Astrocyte (in vitro differentiated cells and primary cell): ENCODE results near the gene ZMIZ1. TPM values are rescaled to one million over a fixed set of nuclear protein-coding genes. Genes with fewer than 3 reads are reported as not detected.

Experiments
- DNase-seq: peaks from one replicate; pipeline ENCODE4 v3.0.0-alpha.2; 2010; ENCODE audit warnings: low read depth
- FAIRE-seq: peaks from 2 replicates; lab custom pipeline; 2011; peaks lifted over from hg19 to GRCh38; lab: Jason Lieb, UNC
- H2AFZ ChIP-seq: 2 replicates; pipeline ENCODE4 v1.6.0; 2012; ENCODE audit warnings: low read depth, low read length, inconsistent platforms
- H3K27ac ChIP-seq: 2 replicates; pipeline ENCODE4 v1.5.1; 2011; ENCODE audit warnings: low read depth, low read length, inconsistent platforms
- H3K27me3 ChIP-seq: 2 replicates; pipeline ENCODE4 v1.6.0; 2011; ENCODE audit warnings: low read length, inconsistent platforms; ENCODE audit not compliant: insufficient read depth
- H3K36me3 ChIP-seq: 2 replicates; pipeline ENCODE4 v1.5.1; 2011; ENCODE audit warnings: low read length, inconsistent platforms; ENCODE audit not compliant: insufficient read depth
- H3K4me1 ChIP-seq: 2 replicates; pipeline ENCODE4 v1.5.1; 2011; ENCODE audit warnings: low read length, inconsistent platforms; ENCODE audit not compliant: insufficient read depth
- H3K4me2 ChIP-seq: 2 replicates; pipeline ENCODE4 v1.6.0; 2012; ENCODE audit warnings: low read length, inconsistent platforms
- H3K4me3 ChIP-seq: 2 replicates; pipeline ENCODE4 v1.5.1; 2011; ENCODE audit warnings: low read depth, mild to moderate bottlenecking, low read length, inconsistent platforms; ENCODE audit not compliant: insufficient read depth
- H3K79me2 ChIP-seq: 2 replicates; pipeline ENCODE4 v1.6.0; 2012; ENCODE audit warnings: mild to moderate bottlenecking, low read length, inconsistent platforms; ENCODE audit not compliant: insufficient read depth
- H3K9ac ChIP-seq: 2 replicates; pipeline ENCODE4 v1.6.0; 2012; ENCODE audit warnings: mild to moderate bottlenecking, low read length, inconsistent platforms
- H3K9me3 ChIP-seq: 2 replicates; pipeline ENCODE4 v1.5.1; 2012; ENCODE audit warnings: low read depth, mild to moderate bottlenecking, low read length, inconsistent platforms; ENCODE audit not compliant: insufficient read depth
- H4K20me1 ChIP-seq: 2 replicates; pipeline ENCODE4 v1.6.0; 2012; ENCODE audit warnings: low read length, inconsistent platforms; ENCODE audit not compliant: insufficient read depth
- H3K27ac Mint-ChIP-seq: one replicate; pipeline ENCODE4 v1.8.0; 2021; ENCODE audit warnings: mild to moderate bottlenecking, mixed read lengths; ENCODE audit not compliant: unreplicated experiment
- H3K27me3 Mint-ChIP-seq: one replicate; pipeline ENCODE4 v1.8.0; 2021; ENCODE audit warnings: low read depth, mixed read lengths; ENCODE audit not compliant: unreplicated experiment
- H3K36me3 Mint-ChIP-seq: one replicate; pipeline ENCODE4 v1.8.0; 2021; ENCODE audit warnings: low read depth, mixed read lengths; ENCODE audit not compliant: unreplicated experiment
- H3K4me1 Mint-ChIP-seq: one replicate; pipeline ENCODE4 v1.8.0; 2021; ENCODE audit warnings: low read depth, mixed read lengths; ENCODE audit not compliant: unreplicated experiment
- H3K4me3 Mint-ChIP-seq: one replicate; pipeline ENCODE4 v1.8.0; 2021; ENCODE audit warnings: mild to moderate bottlenecking, moderate library complexity, mixed read lengths; ENCODE audit not compliant: unreplicated experiment
- H3K9me3 Mint-ChIP-seq: one replicate; pipeline ENCODE4 v1.8.0; 2021; ENCODE audit warnings: mild to moderate bottlenecking, mixed read lengths; ENCODE audit not compliant: unreplicated experiment
- EZH2 ChIP-seq: IDR thresholded peaks from 2 replicates; pipeline ENCODE4 v1.6.1; 2012; ENCODE audit warnings: mild to moderate bottlenecking, low read length, inconsistent platforms; ENCODE audit not compliant: insufficient read depth
- total RNA-seq: library from RNA; stranded (reverse); gene quantifications from 2 replicates; pipeline ENCODE4 v1.2.1, GENCODE V29; 2021
- TF ChIP-seq, protein P1 (sequence below): IDR thresholded peaks from 2 replicates; pipeline ENCODE4 v1.5.1; 2011; ENCODE audit warnings: low read depth, mild to moderate bottlenecking, inconsistent platforms, low read length, moderate library complexity; ENCODE audit not compliant: insufficient read depth

ZMIZ1 gene
- total RNA-seq, 1 donor from 2014 or later: 45.5 TPM

- FAIRE-seq (no peak), DNase-seq (no peak)
- H3K79me2 ChIP-seq: peaks cover 80% of the 10 kb centered on the region
- peaks cover 26% of the 10 kb centered on the region for H3K36me3 Mint-ChIP-seq
- H3K4me1 ChIP-seq: peaks cover 38% of the 10 kb centered on the region
- H3K4me1 Mint-ChIP-seq: peaks cover 35% of the 10 kb centered on the region
- H3K9ac ChIP-seq: no peak overlapping the region
- H3K27ac ChIP-seq: no peak overlapping the region
- H3K36me3 ChIP-seq: peaks cover 7% of the 10 kb centered on the region
- no peaks in the 10 kb centered on the region for H3K27me3 Mint-ChIP-seq
- TF ChIP-seq EZH2: no peak
- TF ChIP-seq, protein P1, sequence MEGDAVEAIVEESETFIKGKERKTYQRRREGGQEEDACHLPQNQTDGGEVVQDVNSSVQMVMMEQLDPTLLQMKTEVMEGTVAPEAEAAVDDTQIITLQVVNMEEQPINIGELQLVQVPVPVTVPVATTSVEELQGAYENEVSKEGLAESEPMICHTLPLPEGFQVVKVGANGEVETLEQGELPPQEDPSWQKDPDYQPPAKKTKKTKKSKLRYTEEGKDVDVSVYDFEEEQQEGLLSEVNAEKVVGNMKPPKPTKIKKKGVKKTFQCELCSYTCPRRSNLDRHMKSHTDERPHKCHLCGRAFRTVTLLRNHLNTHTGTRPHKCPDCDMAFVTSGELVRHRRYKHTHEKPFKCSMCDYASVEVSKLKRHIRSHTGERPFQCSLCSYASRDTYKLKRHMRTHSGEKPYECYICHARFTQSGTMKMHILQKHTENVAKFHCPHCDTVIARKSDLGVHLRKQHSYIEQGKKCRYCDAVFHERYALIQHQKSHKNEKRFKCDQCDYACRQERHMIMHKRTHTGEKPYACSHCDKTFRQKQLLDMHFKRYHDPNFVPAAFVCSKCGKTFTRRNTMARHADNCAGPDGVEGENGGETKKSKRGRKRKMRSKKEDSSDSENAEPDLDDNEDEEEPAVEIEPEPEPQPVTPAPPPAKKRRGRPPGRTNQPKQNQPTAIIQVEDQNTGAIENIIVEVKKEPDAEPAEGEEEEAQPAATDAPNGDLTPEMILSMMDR: no peak
- no peaks in the 10 kb centered on the region for H3K9me3 ChIP-seq
- no peak overlapping the region for H3K4me3 ChIP-seq
- H3K4me2 ChIP-seq: no peak overlapping the region
- H3K27ac Mint-ChIP-seq: no peak overlapping the region
- no peak overlapping the region for H3K4me3 Mint-ChIP-seq
- no peak overlapping the region for H2AFZ ChIP-seq
- no peaks in the 10 kb centered on the region for H3K9me3 Mint-ChIP-seq
- H4K20me1 ChIP-seq: peaks cover 94% of the 10 kb centered on the region
- H3K27me3 ChIP-seq: no peaks in the 10 kb centered on the region
These were observed 194.4 kb downstream of the ZMIZ1 start for GRCh38 chr10:79262959-79263746.

DNA sequence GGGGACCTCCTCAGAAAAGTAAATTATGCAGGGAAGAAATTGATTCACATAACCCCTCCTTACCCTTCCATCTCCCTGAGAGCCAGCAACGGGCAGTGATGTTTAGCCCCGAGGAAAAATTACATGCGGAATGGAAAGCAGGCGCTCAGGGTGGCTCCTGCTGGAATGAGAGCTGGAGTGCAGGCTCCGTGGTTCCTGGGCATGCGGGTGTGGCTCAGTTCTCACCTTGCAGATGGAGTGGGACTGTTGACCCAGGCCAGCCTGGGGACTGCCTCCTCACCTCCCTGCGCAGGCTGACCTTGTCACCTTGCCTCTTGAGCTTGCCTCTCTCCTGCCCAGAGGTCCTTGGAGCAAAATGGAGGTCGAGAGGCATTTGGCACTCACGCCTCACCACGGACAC lies 195.2 kb downstream of the ZMIZ1 start:
- Histone ChIP-seq H4K20me1 (peaks cover 94% of the 10 kb centered on the region), H3K9ac (no peak overlapping the region), H3K79me2 (peaks cover 74% of the 10 kb centered on the region), H3K36me3 (peaks cover 7% of the 10 kb centered on the region), H3K27me3 (no peaks in the 10 kb centered on the region), H3K9me3 (no peaks in the 10 kb centered on the region), H3K27ac (no peak overlapping the region), H3K4me1 (peaks cover 46% of the 10 kb centered on the region), H2AFZ (no peak overlapping the region), H3K4me3 (no peak overlapping the region), H3K4me2 (no peak overlapping the region)
- H3K9me3 Mint-ChIP-seq: no peaks in the 10 kb centered on the region
- H3K4me3 Mint-ChIP-seq: no peak overlapping the region
- FAIRE-seq (no peak), DNase-seq (no peak)
- H3K36me3 Mint-ChIP-seq: peaks cover 23% of the 10 kb centered on the region
- H3K4me1 Mint-ChIP-seq: peaks cover 43% of the 10 kb centered on the region
- no peak overlapping the region for H3K27ac Mint-ChIP-seq
- no peaks in the 10 kb centered on the region for H3K27me3 Mint-ChIP-seq
- TF ChIP-seq, protein P1: no peak
- TF ChIP-seq EZH2: no peak

DNA sequence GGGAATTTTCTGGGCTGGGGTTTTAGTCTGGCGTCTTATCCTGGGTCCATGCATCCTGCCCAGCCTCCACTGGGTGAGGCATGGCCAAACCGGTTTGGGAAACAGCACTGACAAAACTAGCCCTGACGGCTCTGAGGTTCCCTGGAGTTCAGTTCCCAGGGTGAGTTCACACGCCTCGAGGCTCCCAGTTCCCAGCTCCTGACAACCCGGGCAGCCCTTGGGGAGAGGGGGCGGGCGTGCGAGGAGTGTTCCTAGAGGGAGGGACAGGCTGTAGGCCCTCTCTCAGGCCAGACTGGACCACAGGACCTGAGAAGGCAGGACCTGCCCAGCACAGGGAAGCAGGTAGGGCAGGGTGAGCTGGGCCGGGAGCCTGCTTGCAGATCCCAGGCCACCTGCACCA lies 196.2 kb downstream of the ZMIZ1 start:
- peaks cover 52% of the 10 kb centered on the region for H3K4me1 ChIP-seq
- no peak overlapping the region for H3K4me2 ChIP-seq
- H3K27ac Mint-ChIP-seq: no peak overlapping the region
- no peak overlapping the region for H3K27ac ChIP-seq
- no peak overlapping the region for H2AFZ ChIP-seq
- FAIRE-seq (no peak), DNase-seq (no peak)
- H3K9ac ChIP-seq: no peak overlapping the region
- peaks cover 23% of the 10 kb centered on the region for H3K36me3 Mint-ChIP-seq
- H3K36me3 ChIP-seq: peaks cover 7% of the 10 kb centered on the region
- H3K4me3 ChIP-seq: no peak overlapping the region
- H3K79me2 ChIP-seq: peaks cover 77% of the 10 kb centered on the region
- H3K4me1 Mint-ChIP-seq: peaks cover 50% of the 10 kb centered on the region
- H4K20me1 ChIP-seq: peaks cover 94% of the 10 kb centered on the region
- H3K27me3 ChIP-seq: no peaks in the 10 kb centered on the region
- no peaks in the 10 kb centered on the region for H3K9me3 Mint-ChIP-seq
- no peak for TF ChIP-seq EZH2
- TF ChIP-seq, protein P1: no peak
- H3K27me3 Mint-ChIP-seq: no peaks in the 10 kb centered on the region
- no peak overlapping the region for H3K4me3 Mint-ChIP-seq
- H3K9me3 ChIP-seq: no peaks in the 10 kb centered on the region
